GM19099 (cell line): ENCODE results near the gene C6orf52.

Experiments used
- POLR2A ChIP-seq: IDR thresholded peaks from 3 replicates; pipeline ENCODE4 v1.6.1; 2011; ENCODE audit warnings: low read depth; ENCODE audit not compliant: insufficient read length; ENCODE audit errors: extremely low read depth

The C6orf52 gene

DNA sequence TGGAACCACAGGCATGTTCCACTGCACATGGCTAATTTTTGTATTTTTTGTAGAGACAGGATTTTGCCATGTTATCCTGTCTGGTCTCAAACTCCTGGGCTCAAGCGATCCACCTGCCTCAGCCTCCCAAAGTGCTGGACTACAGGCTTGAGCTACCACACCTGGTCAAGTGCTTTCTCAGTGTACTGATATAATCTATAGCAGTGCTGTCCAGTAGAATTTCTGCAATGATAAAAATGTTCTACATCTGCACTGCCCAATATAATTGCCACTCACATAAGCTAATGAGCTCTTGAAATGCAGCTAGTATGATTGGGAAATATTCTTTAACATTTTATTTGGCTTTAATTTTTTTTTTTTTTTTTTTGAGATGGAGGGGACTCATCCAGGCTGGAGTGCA, 64.2 kb downstream of the C6orf52 start:
- no peak for TF ChIP-seq POLR2A

DNA sequence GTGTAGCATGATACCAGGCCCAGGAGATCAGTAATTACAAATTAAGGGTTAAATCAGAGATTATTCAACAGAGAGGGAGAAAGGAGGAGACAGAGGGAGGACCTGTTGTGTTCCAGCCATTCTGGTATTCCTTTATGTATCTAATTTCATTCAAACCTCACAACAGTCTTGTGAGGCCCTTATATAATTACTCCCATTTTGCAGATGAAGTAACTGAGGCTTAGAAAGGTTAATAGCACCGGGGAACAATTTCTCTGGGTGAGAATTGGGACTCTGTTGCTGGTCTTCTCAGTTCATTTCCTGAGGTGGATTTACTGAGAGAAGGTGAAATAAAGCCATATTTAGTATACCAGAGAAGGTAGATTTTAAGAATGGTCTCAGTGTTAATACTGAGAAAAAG, 66.6 kb downstream of the C6orf52 start:
- TF ChIP-seq POLR2A = no peak

GRCh38 chr6:10626154-10626741, 68.2 kb downstream of the C6orf52 start:
- TF ChIP-seq POLR2A = no peak

DNA sequence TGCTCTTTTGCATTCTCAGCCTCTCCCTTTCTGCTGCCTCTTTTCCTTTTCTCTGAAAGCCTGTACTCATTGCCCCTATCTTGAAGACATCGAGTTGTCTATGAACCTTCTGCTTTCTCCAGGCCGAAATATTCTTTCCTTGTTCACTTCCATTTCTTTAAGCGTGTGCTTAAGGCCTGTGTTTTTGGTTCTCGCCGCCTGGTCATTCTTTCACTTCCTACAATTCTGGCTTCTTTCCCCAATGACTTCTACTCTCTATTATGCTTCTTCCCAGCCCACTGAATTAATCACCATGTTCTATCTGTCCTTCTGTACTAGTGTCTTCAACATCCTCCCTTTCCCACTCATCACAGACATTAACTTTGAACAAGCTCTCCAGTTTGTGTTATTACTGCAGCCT, 69.6 kb downstream of the C6orf52 start:
- no peak for TF ChIP-seq POLR2A

DNA sequence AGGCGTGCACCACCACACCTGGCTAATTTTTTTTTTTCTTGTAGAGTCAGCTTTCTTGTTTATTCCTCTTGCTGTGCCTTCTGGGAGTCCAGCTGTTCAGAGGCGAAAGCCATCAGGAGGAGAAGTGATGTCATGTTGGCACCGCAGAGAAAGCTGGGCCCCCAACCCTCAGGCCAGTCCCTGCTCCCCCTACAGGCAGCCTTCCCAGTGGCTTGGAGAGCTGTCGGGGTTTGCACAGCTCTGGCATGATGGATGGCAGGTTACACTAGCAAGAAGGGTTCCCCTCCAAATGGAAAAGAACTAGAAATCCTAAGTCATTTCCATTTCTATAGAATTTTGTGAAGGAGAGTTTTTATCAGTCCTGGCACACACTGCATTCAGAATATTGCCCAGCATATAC, 72.6 kb downstream of the C6orf52 start:
- no peak for TF ChIP-seq POLR2A
